Activated CD4-positive, alpha-beta T cell treated with anti-CD3 and anti-CD28 coated beads, Interleukin-2, amount 10 ng/mL, durations not matched to agents 24 days and 14 days (primary cell): Measurements from ENCODE around the gene IL36G. TPM values are rescaled to one million over a fixed set of nuclear protein-coding genes. Genes with fewer than 3 reads are reported as not detected.
A peak's percentile ranks its signal among the peaks of the same experiment; 100 is the strongest.

ENCODE experiments used
- DNase-seq: peaks from one replicate; pipeline ENCODE4 v3.0.0; 2022
- H3K27ac Mint-ChIP-seq: one replicate; pipeline ENCODE4 v1.8.0; 2022; ENCODE audit warnings: mild to moderate bottlenecking, mixed read lengths
- H3K27me3 Mint-ChIP-seq: one replicate; pipeline ENCODE4 v1.8.0; 2022; ENCODE audit warnings: mixed read lengths
- H3K36me3 Mint-ChIP-seq: one replicate; pipeline ENCODE4 v1.8.0; 2022; ENCODE audit warnings: low read depth, mild to moderate bottlenecking, mixed read lengths
- H3K4me1 Mint-ChIP-seq: one replicate; pipeline ENCODE4 v1.8.0; 2021; ENCODE audit warnings: mixed read lengths
- H3K4me3 Mint-ChIP-seq: one replicate; pipeline ENCODE4 v1.8.0; 2022; ENCODE audit warnings: mild to moderate bottlenecking, moderate library complexity, mixed read lengths
- H3K9me3 Mint-ChIP-seq: one replicate; pipeline ENCODE4 v1.8.0; 2021; ENCODE audit warnings: mixed read lengths
- intact Hi-C: fragments of 100-400 bp; cut with micrococcal nuclease; formaldehyde crosslinking; loops from one replicate; pipeline ENCODE4 v1.15.1; 2023
- total RNA-seq: library from RNA; stranded (reverse); gene quantifications from 2 replicates; pipeline ENCODE4 v1.2.3, GENCODE V29; 2022

The IL36G gene
- total RNA-seq, 1 donor from 2014 or later: not detected

DNA sequence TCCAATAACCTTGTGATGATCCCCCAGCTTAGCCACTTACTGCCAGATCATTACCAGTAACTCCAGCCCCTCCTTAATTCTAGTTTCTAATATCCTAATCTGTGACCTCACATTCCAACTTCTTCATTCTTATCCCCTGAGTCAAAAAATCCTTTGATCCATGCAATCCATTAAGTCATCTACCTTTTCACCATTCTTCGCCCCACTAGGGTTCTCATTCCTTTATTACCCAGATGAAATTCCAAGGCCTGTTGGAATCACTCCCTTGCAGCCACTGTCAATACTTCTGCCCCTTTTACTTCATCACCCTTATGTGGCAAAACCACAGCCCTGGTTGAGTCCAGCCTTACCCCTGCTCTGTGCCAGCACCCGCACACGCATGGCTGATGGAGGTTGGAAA is 20.3 kb upstream of the IL36G start:
- no peaks in the 10 kb centered on the region for H3K9me3 Mint-ChIP-seq
- H3K4me3 Mint-ChIP-seq: no peak overlapping the region
- intact Hi-C loops: no loop called here
- H3K27ac Mint-ChIP-seq: no peak overlapping the region
- H3K27me3 Mint-ChIP-seq: peaks cover 14% of the 10 kb centered on the region
- peaks cover under 1% of the 10 kb centered on the region for H3K4me1 Mint-ChIP-seq
- no peaks in the 10 kb centered on the region for H3K36me3 Mint-ChIP-seq
- no peak for DNase-seq

DNA sequence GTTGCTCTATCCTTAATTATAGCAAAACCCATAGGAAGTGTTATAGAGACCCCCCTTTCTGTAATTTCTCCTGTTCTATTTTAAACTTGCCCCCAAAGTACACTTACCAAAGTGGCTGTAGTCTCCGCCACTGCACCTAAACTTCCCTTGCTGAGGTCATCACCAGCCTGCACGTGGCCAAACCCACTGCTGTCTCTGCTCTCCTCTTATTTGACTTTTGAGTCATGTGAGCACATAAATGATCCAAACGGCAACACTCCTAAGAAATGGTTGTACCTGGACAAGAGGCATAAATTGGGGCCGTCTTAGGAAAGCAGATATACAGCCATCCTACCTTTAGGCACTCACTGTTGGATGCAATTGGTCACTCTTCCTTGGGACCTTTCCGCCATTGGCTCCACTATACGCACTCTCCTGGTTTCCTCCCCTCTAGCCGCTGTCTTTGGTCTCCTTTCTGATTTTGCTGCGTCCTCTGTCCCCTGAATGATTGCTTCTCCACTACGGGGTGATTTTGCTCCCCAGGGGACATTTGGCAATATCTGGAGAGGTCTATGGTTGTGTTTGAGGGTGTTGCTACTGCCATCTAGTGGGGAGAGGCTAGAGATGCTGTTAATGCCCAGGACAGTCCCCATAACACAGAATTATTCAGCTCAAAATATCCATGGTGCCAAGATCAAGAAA is 19.2 kb upstream of the IL36G start:
- Mint-ChIP-seq H3K27me3 (peaks cover 12% of the 10 kb centered on the region), H3K4me3 (no peak overlapping the region), H3K36me3 (no peaks in the 10 kb centered on the region), H3K4me1 (peaks cover 3% of the 10 kb centered on the region), H3K27ac (no peak overlapping the region), H3K9me3 (no peaks in the 10 kb centered on the region)
- intact Hi-C loops: loop anchor here (1.0 kb wide), 1 partner anchor 209 kb away; no protein-coding TSS in a partner anchor
- DNase-seq: peak; percentile 80

DNA sequence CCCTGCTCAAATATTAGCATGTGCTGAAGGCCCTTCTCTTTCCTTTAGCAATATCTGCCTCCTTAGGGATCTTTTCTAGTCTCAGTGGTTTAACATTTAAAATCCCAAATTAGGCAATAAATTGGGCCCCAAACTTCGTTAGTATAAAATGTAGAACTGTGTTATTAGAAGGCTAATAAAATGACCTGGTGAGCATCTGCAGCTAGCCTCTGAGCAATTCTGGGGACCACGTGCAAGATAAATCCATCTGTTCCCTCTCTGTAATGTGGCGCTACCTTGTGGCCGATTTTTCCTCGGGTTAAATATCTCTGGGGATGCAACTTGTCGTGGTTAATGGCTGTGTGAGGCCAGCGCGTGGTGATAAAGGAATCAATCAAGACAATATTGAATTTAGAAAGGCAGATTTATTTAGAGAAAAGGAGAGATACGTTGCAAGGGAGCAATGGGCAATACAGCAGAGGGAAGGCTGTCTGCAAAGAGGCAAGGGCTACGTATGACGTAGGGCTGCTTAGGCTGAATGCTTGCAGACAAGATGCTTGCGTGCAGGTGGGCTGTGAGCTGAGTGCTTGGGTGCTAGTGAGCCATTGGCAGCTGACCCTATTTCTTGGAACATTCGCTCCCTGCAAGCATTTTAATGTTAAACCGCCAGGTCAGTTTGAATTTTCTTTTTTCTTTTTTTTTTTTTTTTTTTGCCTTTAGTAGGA is 18.5 kb upstream of the IL36G start:
- DNase-seq: no peak
- peaks cover 14% of the 10 kb centered on the region for H3K27me3 Mint-ChIP-seq
- H3K4me1 Mint-ChIP-seq: peaks cover 3% of the 10 kb centered on the region
- H3K36me3 Mint-ChIP-seq: no peaks in the 10 kb centered on the region
- H3K27ac Mint-ChIP-seq: no peak overlapping the region
- H3K9me3 Mint-ChIP-seq: no peaks in the 10 kb centered on the region
- intact Hi-C loops: loop anchor here (1.0 kb wide), 1 partner anchor 210 kb away; no protein-coding TSS in a partner anchor
- H3K4me3 Mint-ChIP-seq: no peak overlapping the region

DNA sequence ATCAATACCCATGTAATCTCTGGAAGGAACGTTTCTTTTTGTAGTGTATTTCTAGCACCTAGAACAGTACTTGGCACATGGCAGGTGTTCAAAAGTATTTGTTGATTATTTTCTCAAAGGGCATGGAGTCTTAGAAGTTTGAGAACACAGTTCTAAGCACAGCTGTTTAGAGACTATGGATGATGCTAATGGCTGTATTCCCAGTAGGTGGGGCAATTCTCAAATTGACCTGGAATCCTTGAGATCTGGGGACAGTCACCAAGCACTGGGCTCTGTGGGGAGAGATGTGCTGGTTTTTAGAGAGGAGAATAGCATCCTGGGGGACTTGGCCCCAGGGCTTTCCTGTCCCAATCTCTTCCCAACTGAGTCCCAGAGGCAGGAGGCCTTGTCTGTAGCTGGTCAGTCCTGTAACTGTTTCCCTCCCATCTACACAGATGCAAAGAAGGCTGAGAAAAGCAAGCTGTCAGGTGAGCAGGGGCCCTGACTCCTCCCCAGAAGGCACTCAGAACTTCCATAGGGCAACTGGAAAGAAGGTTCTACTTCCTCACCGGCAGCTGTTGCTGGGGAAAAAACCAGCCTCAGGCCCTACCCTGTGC is 17.5 kb upstream of the IL36G start:
- Mint-ChIP-seq H3K4me1 (peaks cover 3% of the 10 kb centered on the region), H3K36me3 (no peaks in the 10 kb centered on the region), H3K27ac (no peak overlapping the region), H3K9me3 (no peaks in the 10 kb centered on the region), H3K27me3 (peaks cover 8% of the 10 kb centered on the region), H3K4me3 (no peak overlapping the region)
- intact Hi-C loops: no loop called here
- DNase-seq: no peak

DNA sequence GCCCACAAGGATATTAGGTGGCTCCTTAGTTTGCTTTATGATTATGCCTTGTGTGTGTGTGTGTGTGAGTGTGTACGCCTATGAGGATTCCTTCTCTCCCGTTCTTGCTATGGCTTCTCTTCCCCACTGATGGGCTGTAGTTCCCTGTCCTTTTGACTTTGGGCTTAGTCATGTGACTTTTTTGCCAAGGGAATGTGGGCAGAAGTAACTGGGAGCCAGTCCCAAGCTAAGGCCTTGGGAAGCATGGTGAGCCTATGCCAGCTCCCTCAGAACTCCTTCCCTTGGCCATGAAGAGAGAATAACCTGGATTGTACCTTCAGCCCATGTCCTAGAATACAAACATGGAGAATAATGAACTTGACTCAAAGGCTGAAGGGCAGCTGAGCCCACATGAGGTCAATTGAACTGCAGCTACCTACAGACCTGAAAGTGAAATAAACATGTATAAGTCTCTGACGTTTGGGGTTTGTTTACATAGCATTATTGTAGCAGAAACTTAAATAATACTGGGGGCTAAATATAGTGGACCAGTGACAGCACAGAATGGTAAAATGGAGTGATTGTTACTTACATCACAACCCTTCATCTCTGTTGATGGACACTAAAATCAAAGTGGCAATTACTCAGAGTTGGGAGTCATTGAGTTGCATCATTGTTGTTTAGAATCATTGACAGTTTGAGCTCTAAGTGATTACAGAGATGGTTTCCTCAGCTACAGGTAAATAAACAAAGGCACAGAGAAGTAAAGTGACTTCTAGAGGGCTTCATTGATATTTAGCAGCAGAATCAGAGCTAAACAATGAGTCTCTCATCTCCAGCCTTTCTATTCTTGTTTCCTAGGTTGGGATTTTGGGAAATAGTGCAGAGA is 15.3 kb upstream of the IL36G start:
- Mint-ChIP-seq H3K9me3 (no peaks in the 10 kb centered on the region), H3K27me3 (peaks cover 15% of the 10 kb centered on the region), H3K36me3 (no peaks in the 10 kb centered on the region)

DNA sequence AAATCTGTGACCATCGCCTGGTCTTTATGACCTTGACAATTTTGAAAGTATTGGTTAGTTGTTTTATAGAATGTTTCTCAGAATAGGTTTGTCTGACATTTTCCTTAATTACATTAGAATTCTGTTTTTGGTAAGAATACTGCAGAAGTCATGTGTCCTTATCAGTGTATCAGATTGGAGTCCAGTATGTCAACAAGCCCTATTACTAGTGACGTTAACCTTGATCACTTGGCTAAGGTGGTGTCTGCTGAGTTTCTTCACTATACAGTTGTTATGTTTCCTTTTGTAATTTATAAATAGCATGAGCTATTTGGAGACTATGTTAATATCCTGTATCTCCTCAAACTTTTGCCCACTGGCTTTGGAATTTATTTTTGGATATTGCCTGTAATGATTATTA is 10.8 kb upstream of the IL36G start:
- peaks cover 17% of the 10 kb centered on the region for H3K9me3 Mint-ChIP-seq
- no peak overlapping the region for H3K27ac Mint-ChIP-seq
- no peak overlapping the region for H3K4me3 Mint-ChIP-seq
- no peak for DNase-seq
- intact Hi-C loops: no loop called here
- peaks cover 7% of the 10 kb centered on the region for H3K4me1 Mint-ChIP-seq
- H3K27me3 Mint-ChIP-seq: peaks cover 20% of the 10 kb centered on the region
- no peaks in the 10 kb centered on the region for H3K36me3 Mint-ChIP-seq

More for the DNA sequence above, 15.3 kb upstream of the IL36G start:
- H3K4me1 Mint-ChIP-seq: peaks cover 3% of the 10 kb centered on the region
- DNase-seq: no peak
- no peak overlapping the region for H3K27ac Mint-ChIP-seq
- H3K4me3 Mint-ChIP-seq: no peak overlapping the region
- intact Hi-C loops: no loop called here

DNA sequence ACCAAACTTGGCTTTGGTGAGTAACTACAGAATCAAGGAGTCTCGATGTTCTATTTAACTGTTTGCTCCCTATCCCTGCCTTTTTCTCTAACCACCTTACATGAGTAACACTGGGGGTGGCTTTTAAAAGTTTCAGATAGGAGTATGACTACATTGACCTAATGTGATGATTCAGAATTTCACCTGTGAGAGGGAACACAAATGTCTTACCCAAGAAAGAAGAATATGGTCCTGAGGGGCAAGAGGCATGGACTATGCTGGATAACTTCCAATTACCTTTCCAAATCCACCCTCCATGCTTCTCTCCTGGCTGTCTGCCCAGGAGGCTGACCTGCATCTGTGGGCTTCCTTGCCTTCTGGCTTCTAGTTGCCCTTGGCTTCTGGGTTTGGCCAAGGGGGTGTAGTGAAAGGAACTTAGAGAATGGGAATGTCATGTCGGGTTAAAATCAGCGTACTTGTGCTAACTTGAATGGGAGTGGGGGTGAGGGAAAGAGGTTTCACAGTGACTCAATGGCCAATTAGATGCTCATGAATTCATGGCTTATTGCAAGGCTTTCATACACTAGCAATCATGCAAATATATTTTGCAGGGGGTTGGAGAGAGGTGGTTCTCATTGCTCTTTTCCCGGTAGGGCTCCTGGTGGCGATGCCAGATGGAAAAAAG is 5.3 kb upstream of the IL36G start:
- no peak overlapping the region for H3K4me3 Mint-ChIP-seq
- no peaks in the 10 kb centered on the region for H3K36me3 Mint-ChIP-seq
- intact Hi-C loops: no loop called here
- H3K27me3 Mint-ChIP-seq: peaks cover 23% of the 10 kb centered on the region
- no peak overlapping the region for H3K27ac Mint-ChIP-seq
- DNase-seq: peak; percentile 43
- peaks cover 4% of the 10 kb centered on the region for H3K4me1 Mint-ChIP-seq
- peaks cover 22% of the 10 kb centered on the region for H3K9me3 Mint-ChIP-seq

DNA sequence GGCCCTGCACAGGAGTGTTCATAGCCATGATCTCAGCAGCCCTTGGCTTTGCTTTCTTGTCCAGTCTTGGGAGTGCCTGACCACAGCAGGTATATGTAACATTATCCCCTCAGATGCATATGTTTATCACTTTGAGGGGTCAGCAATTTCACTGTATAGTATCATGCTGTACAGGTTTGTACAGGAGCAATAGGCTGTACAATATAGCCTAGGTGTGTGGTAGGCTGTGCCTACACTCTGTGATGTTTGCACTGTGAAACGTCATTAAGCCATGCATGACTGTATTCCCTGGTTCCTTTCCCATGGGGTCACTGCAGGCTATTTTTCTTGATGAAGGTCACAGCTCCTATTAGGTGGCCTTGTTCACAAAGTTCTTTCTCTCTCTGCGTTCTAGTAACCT is 4.7 kb upstream of the IL36G start:
- Mint-ChIP-seq H3K4me3 (no peak overlapping the region), H3K4me1 (peaks cover 7% of the 10 kb centered on the region), H3K27ac (no peak overlapping the region), H3K9me3 (peaks cover 22% of the 10 kb centered on the region), H3K27me3 (peaks cover 23% of the 10 kb centered on the region), H3K36me3 (no peaks in the 10 kb centered on the region)
- peak; percentile 34 for DNase-seq
- intact Hi-C loops: no loop called here

DNA sequence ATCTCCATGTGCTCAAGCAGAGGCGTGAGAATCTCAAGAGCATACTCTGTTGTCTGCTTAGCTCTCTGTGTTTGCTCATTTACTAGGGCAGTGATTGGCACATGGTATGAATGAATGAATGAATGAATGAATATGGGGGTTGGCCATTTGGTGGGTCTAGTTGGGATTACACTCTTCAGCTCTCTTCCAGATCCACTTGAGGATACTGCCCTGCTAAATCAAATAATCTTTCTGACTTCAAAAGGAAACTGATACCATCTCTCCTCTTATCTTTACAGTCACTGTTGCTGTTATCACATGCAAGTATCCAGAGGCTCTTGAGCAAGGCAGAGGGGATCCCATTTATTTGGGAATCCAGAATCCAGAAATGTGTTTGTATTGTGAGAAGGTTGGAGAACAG is 1.9 kb downstream of the IL36G start:
- Mint-ChIP-seq H3K9me3 (peaks cover 5% of the 10 kb centered on the region), H3K36me3 (no peaks in the 10 kb centered on the region), H3K27ac (no peak overlapping the region), H3K27me3 (peaks cover 8% of the 10 kb centered on the region), H3K4me1 (peaks cover 20% of the 10 kb centered on the region), H3K4me3 (no peak overlapping the region)
- intact Hi-C loops: no loop called here
- DNase-seq: peak; percentile 45

DNA sequence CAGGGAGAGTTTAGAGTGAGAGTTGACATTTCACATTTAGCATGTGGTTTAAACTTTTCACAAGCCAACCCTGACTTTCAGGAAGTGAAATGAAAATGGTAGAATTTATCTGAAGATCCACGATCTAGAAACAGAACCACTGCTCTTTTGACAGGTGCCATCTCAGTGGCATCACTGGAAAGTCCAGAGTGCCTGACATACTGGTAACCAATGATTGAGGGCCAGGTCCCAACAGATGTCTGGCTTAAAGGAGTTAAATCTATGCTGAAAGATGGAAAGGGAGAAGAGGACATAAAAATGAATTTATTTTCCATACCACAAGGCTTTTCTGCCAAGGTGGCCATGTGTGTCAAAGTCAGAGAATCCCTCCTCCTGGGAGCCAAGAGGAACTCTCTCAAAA is 2.7 kb downstream of the IL36G start:
- H3K27me3 Mint-ChIP-seq: peaks cover 5% of the 10 kb centered on the region
- no peaks in the 10 kb centered on the region for H3K36me3 Mint-ChIP-seq
- intact Hi-C loops: no loop called here
- peak; percentile 54 for DNase-seq
- H3K27ac Mint-ChIP-seq: peak overlapping the region; percentile 16
- H3K9me3 Mint-ChIP-seq: peaks cover 5% of the 10 kb centered on the region
- H3K4me3 Mint-ChIP-seq: no peak overlapping the region
- peaks cover 26% of the 10 kb centered on the region for H3K4me1 Mint-ChIP-seq

DNA sequence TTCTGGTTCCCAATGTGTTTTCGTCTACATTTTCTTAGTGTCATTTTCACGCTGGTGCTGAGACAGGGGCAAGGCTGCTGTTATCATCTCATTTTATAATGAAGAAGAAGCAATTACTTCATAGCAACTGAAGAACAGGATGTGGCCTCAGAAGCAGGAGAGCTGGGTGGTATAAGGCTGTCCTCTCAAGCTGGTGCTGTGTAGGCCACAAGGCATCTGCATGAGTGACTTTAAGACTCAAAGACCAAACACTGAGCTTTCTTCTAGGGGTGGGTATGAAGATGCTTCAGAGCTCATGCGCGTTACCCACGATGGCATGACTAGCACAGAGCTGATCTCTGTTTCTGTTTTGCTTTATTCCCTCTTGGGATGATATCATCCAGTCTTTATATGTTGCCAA is 7.3 kb downstream of the IL36G start:
- Mint-ChIP-seq H3K27ac (peak overlapping the region; percentile 39), H3K4me3 (peak overlapping the region; percentile 3), H3K27me3 (no peaks in the 10 kb centered on the region), H3K9me3 (peaks cover 14% of the 10 kb centered on the region), H3K4me1 (peaks cover 22% of the 10 kb centered on the region), H3K36me3 (peaks cover 8% of the 10 kb centered on the region)
- DNase-seq: peak; percentile 83
- intact Hi-C loops: no loop called here

DNA sequence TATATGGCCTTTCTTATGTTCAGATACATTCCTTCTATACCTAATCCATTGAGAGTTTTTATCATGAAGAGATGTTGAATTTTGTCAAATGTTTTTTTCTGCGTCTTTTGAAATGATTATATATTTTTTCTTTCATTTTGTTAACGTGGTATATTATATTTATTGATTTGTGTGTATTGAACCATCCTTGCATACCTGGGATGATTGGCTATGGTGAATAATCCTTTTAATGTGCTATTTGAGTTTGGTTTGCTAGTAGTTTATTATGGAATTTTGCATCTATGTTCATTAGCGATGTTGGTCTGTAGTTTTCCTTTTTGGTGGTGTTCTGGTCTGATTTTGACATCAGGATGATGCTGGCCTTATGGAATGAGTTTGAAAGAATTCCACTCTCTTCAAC is 11.8 kb downstream of the IL36G start:
- DNase-seq: no peak
- no peak overlapping the region for H3K4me3 Mint-ChIP-seq
- H3K27ac Mint-ChIP-seq: no peak overlapping the region
- H3K27me3 Mint-ChIP-seq: peaks cover 5% of the 10 kb centered on the region
- H3K4me1 Mint-ChIP-seq: peaks cover 15% of the 10 kb centered on the region
- intact Hi-C loops: no loop called here
- H3K9me3 Mint-ChIP-seq: peaks cover 28% of the 10 kb centered on the region
- H3K36me3 Mint-ChIP-seq: peaks cover 17% of the 10 kb centered on the region

DNA sequence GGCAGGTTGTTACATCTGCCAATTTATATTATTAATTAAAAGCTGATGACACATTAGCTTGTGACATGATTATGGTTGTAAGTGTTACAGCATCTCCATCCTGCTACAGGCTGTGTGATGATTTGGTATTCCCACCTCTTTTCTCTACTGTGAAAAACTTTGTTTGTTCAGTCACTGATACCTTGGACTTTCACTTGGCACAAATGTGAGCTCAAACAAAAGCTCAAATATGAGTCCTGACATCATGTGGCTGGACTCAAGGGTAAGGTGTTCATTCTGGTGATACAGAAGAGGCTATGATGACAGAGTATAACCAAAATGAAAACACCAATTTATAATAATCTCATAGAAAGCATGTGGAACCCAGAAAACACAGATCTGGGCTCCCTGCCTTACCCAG is 16.0 kb downstream of the IL36G start:
- no peak overlapping the region for H3K4me3 Mint-ChIP-seq
- H3K27me3 Mint-ChIP-seq: peaks cover 5% of the 10 kb centered on the region
- peaks cover 22% of the 10 kb centered on the region for H3K9me3 Mint-ChIP-seq
- H3K4me1 Mint-ChIP-seq: peaks cover 28% of the 10 kb centered on the region
- peaks cover 16% of the 10 kb centered on the region for H3K36me3 Mint-ChIP-seq
- no peak for DNase-seq
- H3K27ac Mint-ChIP-seq: no peak overlapping the region
- intact Hi-C loops: no loop called here
